ENCODE results near the gene CNOT3.

DNA sequence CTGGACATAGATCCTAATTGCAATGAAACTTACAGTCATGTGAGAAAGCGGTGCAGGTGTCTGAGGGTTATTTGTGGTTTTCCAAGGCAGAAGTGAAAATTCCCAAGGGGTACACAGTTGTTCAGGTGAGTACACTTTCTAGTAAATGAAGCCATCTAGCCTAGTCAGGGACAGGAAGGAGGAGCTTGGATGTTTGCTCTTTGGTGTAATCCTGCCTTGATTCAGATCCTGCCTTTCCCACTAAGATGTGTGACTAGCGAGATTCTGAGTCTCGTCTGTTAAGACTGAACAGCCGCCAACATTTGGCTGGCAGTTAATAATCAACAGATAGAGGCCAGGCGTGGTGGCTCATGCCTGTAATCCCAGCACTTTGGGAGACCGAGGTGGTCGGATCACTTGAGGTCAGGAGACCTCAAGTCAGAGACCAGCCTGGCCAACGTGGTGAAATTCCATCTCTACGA is 65.6 kb downstream of the CNOT3 start:
- TF ChIP-seq POLR2A (IDR thresholded peaks at IDR 0.05; ENCODE audit: extremely low read depth, insufficient read length) = no peak
- TF ChIP-seq, protein P1, sequence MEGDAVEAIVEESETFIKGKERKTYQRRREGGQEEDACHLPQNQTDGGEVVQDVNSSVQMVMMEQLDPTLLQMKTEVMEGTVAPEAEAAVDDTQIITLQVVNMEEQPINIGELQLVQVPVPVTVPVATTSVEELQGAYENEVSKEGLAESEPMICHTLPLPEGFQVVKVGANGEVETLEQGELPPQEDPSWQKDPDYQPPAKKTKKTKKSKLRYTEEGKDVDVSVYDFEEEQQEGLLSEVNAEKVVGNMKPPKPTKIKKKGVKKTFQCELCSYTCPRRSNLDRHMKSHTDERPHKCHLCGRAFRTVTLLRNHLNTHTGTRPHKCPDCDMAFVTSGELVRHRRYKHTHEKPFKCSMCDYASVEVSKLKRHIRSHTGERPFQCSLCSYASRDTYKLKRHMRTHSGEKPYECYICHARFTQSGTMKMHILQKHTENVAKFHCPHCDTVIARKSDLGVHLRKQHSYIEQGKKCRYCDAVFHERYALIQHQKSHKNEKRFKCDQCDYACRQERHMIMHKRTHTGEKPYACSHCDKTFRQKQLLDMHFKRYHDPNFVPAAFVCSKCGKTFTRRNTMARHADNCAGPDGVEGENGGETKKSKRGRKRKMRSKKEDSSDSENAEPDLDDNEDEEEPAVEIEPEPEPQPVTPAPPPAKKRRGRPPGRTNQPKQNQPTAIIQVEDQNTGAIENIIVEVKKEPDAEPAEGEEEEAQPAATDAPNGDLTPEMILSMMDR (IDR thresholded peaks at IDR 0.05; ENCODE audit: low read depth, low read length) = no peak
